Cardiac fibroblast (primary cell): ENCODE measurements around the gene PDGFA.

Experiments
- DNase-seq, 2 donors: peaks; one replicate each; pipeline versions ENCODE4 v3.0.0 to v3.0.0-alpha.2; 2010; ENCODE audit warnings: low read depth in 2 of 2
- H3K4me3 ChIP-seq, 2 donors: replicated peaks in 1 of 2; 1 replicate in 1 of 2; 2 replicates in 1 of 2; pipeline ENCODE4 v1.5.1; 2011; ENCODE audit warnings: low read depth in 2 of 2, low read length in 2 of 2, mild to moderate bottlenecking in 2 of 2, moderate library complexity in 1 of 2
- CTCF ChIP-seq: IDR thresholded peaks from one replicate; pipeline ENCODE4 v1.5.1; 2011; ENCODE audit warnings: low read depth, mild to moderate bottlenecking, low read length, inconsistent platforms

PDGFA gene

GRCh38 chr7:510782-511281 is 8.8 kb downstream of the PDGFA start:
- DNase-seq: no peak
- TF ChIP-seq CTCF: no peak
- H3K4me3 ChIP-seq: no peak overlapping the region

GRCh38 chr7:510131-510481 is 9.5 kb downstream of the PDGFA start:
- no peak for TF ChIP-seq CTCF
- no peak overlapping the region for H3K4me3 ChIP-seq
- no peak for DNase-seq

- no peak for DNase-seq
- no peak overlapping the region for H3K4me3 ChIP-seq
- TF ChIP-seq CTCF: no peak
Measured at GRCh38 chr7:509426-510130, 10.1 kb downstream of the PDGFA start.

- TF ChIP-seq CTCF: no peak
- no peak overlapping the region for H3K4me3 ChIP-seq
- no peak for DNase-seq
Measured at GRCh38 chr7:508461-509170, 11.0 kb downstream of the PDGFA start.

GRCh38 chr7:507623-508300 is 11.9 kb downstream of the PDGFA start:
- no peak overlapping the region for H3K4me3 ChIP-seq
- TF ChIP-seq CTCF: no peak
- no peak for DNase-seq

GRCh38 chr7:506921-507622 is 12.6 kb downstream of the PDGFA start:
- no peak for TF ChIP-seq CTCF
- H3K4me3 ChIP-seq: no peak overlapping the region
- no peak for DNase-seq
